Mesenchymal stem cell (in vitro differentiated cells and primary cell): ENCODE data around the gene ATP2B1. TPM values are rescaled to one million over a fixed set of nuclear protein-coding genes. Genes with fewer than 3 reads are reported as not detected.
"Not testable (repeated sequence)": the region's sequence is repeated elsewhere in the genome, so short reads cannot be mapped to it uniquely, and the experiment has no call there.

ENCODE experiments used
- DNase-seq: peaks from one replicate; pipeline ENCODE4 v3.0.0-alpha.2; 2013
- H2AFZ ChIP-seq: one replicate; pipeline ENCODE4 v1.6.1; 2013; ENCODE audit warnings: low read depth, mild to moderate bottlenecking, control low read depth, inconsistent platforms, low read length, moderate library complexity
- H2AK5ac ChIP-seq: 2 replicates; pipeline ENCODE4 v1.6.1; 2013; ENCODE audit warnings: low read length, moderate library complexity, mild to moderate bottlenecking, inconsistent platforms; ENCODE audit not compliant: severe bottlenecking
- H2BK120ac ChIP-seq: one replicate; pipeline ENCODE4 v1.6.1; 2013; ENCODE audit warnings: low read depth, mild to moderate bottlenecking, inconsistent platforms, low read length, moderate library complexity
- H2BK12ac ChIP-seq, 2 experiments: one replicate each; pipeline ENCODE4 v1.6.1; 2013; ENCODE audit warnings: inconsistent platforms in 2 of 2, low read length in 2 of 2, mild to moderate bottlenecking in 2 of 2, moderate library complexity in 2 of 2, control low read depth in 1 of 2
- H2BK15ac ChIP-seq: one replicate; pipeline ENCODE4 v1.6.1; 2013; ENCODE audit warnings: mild to moderate bottlenecking, low read depth, inconsistent platforms; ENCODE audit not compliant: poor library complexity, severe bottlenecking
- H2BK5ac ChIP-seq: 2 replicates; pipeline ENCODE4 v1.6.1; 2013; ENCODE audit warnings: low read depth, mild to moderate bottlenecking, low read length, control low read depth, inconsistent platforms; ENCODE audit not compliant: poor library complexity, severe bottlenecking
- H3K14ac ChIP-seq, 2 experiments: one replicate each; pipeline ENCODE4 v1.6.1; 2013; ENCODE audit warnings: inconsistent platforms in 2 of 2, low read length in 2 of 2, control low read depth in 1 of 2, mild to moderate bottlenecking in 1 of 2, moderate library complexity in 1 of 2
- H3K18ac ChIP-seq, 2 experiments: one replicate each; pipeline ENCODE4 v1.6.1; 2013; ENCODE audit warnings: inconsistent platforms in 2 of 2, low read length in 2 of 2, control low read depth in 1 of 2, low read depth in 1 of 2, mild to moderate bottlenecking in 1 of 2
- H3K23ac ChIP-seq, 2 experiments: one replicate each; pipeline ENCODE4 v1.6.1; 2013; ENCODE audit warnings: inconsistent platforms in 2 of 2, low read length in 2 of 2, mild to moderate bottlenecking in 2 of 2, moderate library complexity in 2 of 2, control low read depth in 1 of 2
- H3K27ac ChIP-seq: 2 replicates; pipeline ENCODE4 v1.5.1; 2013; ENCODE audit warnings: mild to moderate bottlenecking, moderate library complexity, low read length, control low read depth, inconsistent platforms; ENCODE audit not compliant: poor library complexity, severe bottlenecking
- H3K27me3 ChIP-seq, 2 experiments: 2 replicates each; pipeline versions ENCODE4 v1.6.1 to v1.7.0; 2013; ENCODE audit warnings: low read length in 2 of 2, mild to moderate bottlenecking in 2 of 2, moderate library complexity in 2 of 2, control low read depth in 1 of 2, inconsistent platforms in 1 of 2; ENCODE audit not compliant: control insufficient read depth in 1 of 2, insufficient read depth in 1 of 2
- H3K36me3 ChIP-seq, 2 experiments: 2 replicates each; pipeline versions ENCODE4 v1.6.1 to v1.7.0; 2013; ENCODE audit warnings: low read length in 2 of 2, control low read depth in 1 of 2, inconsistent platforms in 1 of 2, low read depth in 1 of 2, mild to moderate bottlenecking in 1 of 2; ENCODE audit not compliant: insufficient read depth in 2 of 2, control insufficient read depth in 1 of 2
- H3K4ac ChIP-seq, 2 experiments: one replicate each; pipeline ENCODE4 v1.6.1; 2013; ENCODE audit warnings: inconsistent platforms in 2 of 2, low read length in 2 of 2, mild to moderate bottlenecking in 2 of 2, moderate library complexity in 2 of 2, control low read depth in 1 of 2, low read depth in 1 of 2
- H3K4me1 ChIP-seq: 2 replicates; pipeline ENCODE4 v1.6.1; 2013; ENCODE audit warnings: low read depth, low read length, control low read depth; ENCODE audit not compliant: control insufficient read depth, insufficient read depth
- H3K4me2 ChIP-seq: 2 replicates; pipeline ENCODE4 v1.6.1; 2013; ENCODE audit warnings: low read length, mild to moderate bottlenecking, inconsistent platforms; ENCODE audit not compliant: poor library complexity, severe bottlenecking
- H3K4me3 ChIP-seq, 2 experiments: 2 replicates each; pipeline versions ENCODE4 v1.5.1 to v1.7.0; 2013; ENCODE audit warnings: low read length in 2 of 2, mild to moderate bottlenecking in 2 of 2, control low read depth in 1 of 2, low read depth in 1 of 2; ENCODE audit not compliant: insufficient read depth in 1 of 2
- H3K79me1 ChIP-seq: replicated peaks from 2 replicates; pipeline ENCODE4 v1.6.1; 2013; ENCODE audit warnings: mild to moderate bottlenecking, control low read depth, low read length, inconsistent platforms; ENCODE audit not compliant: poor library complexity, severe bottlenecking
- H3K9ac ChIP-seq: 2 replicates; pipeline ENCODE4 v1.7.0; 2013; ENCODE audit warnings: mild to moderate bottlenecking, low read length, moderate library complexity
- H3K9me3 ChIP-seq: 2 replicates; pipeline ENCODE4 v1.7.0; 2013; ENCODE audit warnings: mild to moderate bottlenecking, low read length; ENCODE audit not compliant: control insufficient read depth
- H4K8ac ChIP-seq: one replicate; pipeline ENCODE4 v1.6.1; 2013; ENCODE audit warnings: inconsistent platforms, mild to moderate bottlenecking, low read length, moderate library complexity
- H4K91ac ChIP-seq: one replicate; pipeline ENCODE4 v1.6.1; 2013; ENCODE audit warnings: mild to moderate bottlenecking, low read length, inconsistent platforms
- whole genome bisulfite sequencing: methylation state at CpG from one replicate; pipeline ENCODE4 v1.1.7; 2013; ENCODE audit warnings: mixed read lengths; 5-methylcytosine and 5-hydroxymethylcytosine counted together
- polyA plus RNA-seq, 2 experiments: library from polyadenylated mRNA; stranded (reverse); fragments of 200-250 nt; gene quantifications; one replicate each; pipeline ENCODE4 v1.2.3, GENCODE V29; 2013

The ATP2B1 gene
- 39.7 TPM for polyA plus RNA-seq (2013, experiment 1 of 2)
- polyA plus RNA-seq (2013, experiment 2 of 2), result 42.6 TPM

DNA sequence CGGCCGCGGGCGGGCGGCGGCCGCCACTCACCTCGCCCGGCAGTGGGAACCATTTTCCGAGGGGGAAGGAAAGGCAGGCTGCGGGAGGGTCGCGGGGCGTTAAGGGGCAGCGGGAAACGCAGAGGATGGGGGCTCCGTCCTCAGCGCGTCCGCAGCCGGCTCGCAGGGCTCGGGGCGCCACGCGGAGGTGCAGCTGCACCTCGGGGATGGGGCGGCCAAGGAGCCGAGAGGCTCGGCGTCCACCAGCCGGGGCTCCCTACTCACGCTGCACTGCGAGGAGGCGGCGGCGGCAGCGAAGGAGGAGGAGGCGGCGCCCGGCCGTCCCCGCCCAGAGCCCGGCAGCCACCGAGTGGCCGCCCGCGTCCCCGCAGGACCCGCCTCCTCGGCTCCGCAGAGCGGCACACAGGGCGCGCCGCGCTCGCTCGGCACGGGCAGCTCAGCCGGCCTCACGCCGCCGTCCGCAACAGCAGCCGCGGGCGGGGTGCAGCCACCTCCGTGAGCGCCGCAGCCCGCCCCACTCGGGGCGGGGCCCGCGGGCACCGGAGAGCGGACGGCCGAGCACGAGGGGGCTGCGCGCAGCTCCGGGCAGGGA lies at the start of gene ATP2B1:
TSS of gene ATP2B1 (minus strand) at position 274 of the 592 bp plus-strand sequence. CDS start 52,952 bp downstream, outside the sequence.
- WGBS, result 1% methylated on average over 27 of the region's 84 CpGs
- Histone ChIP-seq H3K9me3 (no peaks in the 10 kb centered on the region), H4K8ac (peak within 1 kb of the TSS; percentile 81), H2BK120ac (peak within 1 kb of the TSS; percentile 82), H3K4me1 (peaks cover 1% of the 10 kb centered on the region), H3K4ac (peak within 1 kb of the TSS; percentile 94), H4K91ac (peak within 1 kb of the TSS; percentile 75), H2AK5ac (no peak within 1 kb of the TSS), H3K79me1 (peaks cover 3% of the 10 kb centered on the region), H3K18ac (peak within 1 kb of the TSS; percentile 91 to 100), H3K27me3 (no peaks in the 10 kb centered on the region), H3K4me3 (peak within 1 kb of the TSS; percentile 91 to 96), H3K36me3 (peaks cover 0 to 3% of the 10 kb centered on the region in 2 experiments), H3K27ac (peak within 1 kb of the TSS; percentile 70), H2BK5ac (peak within 1 kb of the TSS; percentile 95), H2BK12ac (peak within 1 kb of the TSS; percentile 54 to 92), H2AFZ (peak within 1 kb of the TSS; percentile 99), H3K23ac (peak within 1 kb of the TSS; percentile 87 to 99), H3K4me2 (peak within 1 kb of the TSS; percentile 90), H2BK15ac (peak within 1 kb of the TSS; percentile 69), H3K14ac (peak within 1 kb of the TSS; percentile 74 to 98), H3K9ac (peak within 1 kb of the TSS; percentile 99)
- peak; percentile 88 for DNase-seq

DNA sequence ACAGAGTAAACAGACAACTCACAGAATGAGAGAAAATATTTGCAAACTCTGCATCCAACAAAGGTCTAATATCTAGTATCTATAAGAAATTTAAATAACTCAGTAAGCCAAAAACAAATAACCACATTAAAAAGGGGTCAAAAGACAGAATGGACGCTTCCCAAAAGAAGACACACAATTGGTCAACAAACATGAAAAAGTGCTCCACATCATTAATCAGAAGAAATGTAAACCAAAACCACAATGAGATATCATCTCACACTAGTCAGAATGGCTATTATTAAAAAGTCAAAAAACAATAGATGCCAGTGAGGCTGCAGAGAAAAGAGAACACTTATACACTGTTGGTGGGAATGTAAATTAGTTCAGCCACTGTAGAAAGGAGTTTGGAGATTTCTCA lies 49.3 kb upstream of the ATP2B1 start:
- peak; percentile 16 for DNase-seq
- H3K4me2 ChIP-seq, H2BK5ac ChIP-seq, H2BK120ac ChIP-seq, H3K23ac ChIP-seq, H2BK12ac ChIP-seq, H3K4ac ChIP-seq, H3K4me3 ChIP-seq, H3K9me3 ChIP-seq, H3K27me3 ChIP-seq, H2AK5ac ChIP-seq, H3K9ac ChIP-seq, H3K18ac ChIP-seq, H4K91ac ChIP-seq, H3K27ac ChIP-seq, H3K14ac ChIP-seq, H2AFZ ChIP-seq, H3K36me3 ChIP-seq, H2BK15ac ChIP-seq, H3K79me1 ChIP-seq, H3K4me1 ChIP-seq, H4K8ac ChIP-seq: not testable (repeated sequence)
- 85% methylated on average over 1 of the region's 1 CpG for WGBS

DNA sequence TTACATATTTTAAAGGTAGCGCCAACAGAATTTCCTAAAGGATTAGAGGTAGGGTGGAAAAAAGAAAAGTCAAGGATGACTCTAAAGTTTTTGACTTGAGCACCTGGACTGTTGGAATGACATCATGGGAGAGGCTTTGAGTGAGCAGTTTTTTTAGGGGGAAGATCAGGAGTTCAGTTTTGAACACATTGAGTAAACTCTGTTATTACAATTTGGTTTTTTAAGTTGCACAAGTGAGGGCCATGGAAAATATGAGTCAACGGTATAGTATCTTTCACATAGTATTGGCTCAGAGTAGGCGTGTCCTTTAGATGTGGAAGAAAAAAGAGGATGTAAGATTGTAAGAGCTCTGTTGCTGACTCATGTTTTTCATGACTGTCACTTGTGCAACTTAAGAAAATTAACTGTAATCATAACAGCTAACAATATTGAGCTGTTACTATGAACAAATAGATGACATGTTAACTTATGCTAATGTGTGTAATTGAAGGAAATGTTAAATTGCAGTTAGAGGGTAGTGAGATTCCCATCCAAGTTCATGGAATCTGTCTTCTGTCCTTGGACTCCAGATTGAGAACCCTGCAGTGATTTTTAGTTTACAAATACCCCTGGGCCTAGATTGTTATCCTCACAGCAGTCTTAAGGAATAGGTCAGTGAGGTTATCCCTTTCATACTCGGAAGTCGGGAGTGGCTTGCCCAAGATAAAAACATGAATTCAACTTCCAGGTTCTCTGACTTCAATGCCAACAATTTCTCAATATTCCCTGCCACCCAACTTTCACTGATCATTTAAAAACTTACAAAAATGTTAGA lies 48.2 kb upstream of the ATP2B1 start:
- no peaks in the 10 kb centered on the region for H3K36me3 ChIP-seq
- H2BK15ac ChIP-seq, result no peak overlapping the region
- no peak overlapping the region for H2BK120ac ChIP-seq
- H3K4me3 ChIP-seq, result no peak overlapping the region
- no peak overlapping the region for H2AK5ac ChIP-seq
- no peak overlapping the region for H3K4me2 ChIP-seq
- no peak overlapping the region for H4K8ac ChIP-seq
- peak; percentile 99 for DNase-seq
- H2BK5ac ChIP-seq, result no peak overlapping the region
- peak overlapping the region; percentile 88 for H3K9ac ChIP-seq
- no peaks in the 10 kb centered on the region for H3K79me1 ChIP-seq
- H3K4ac ChIP-seq, result no peak overlapping the region
- no peaks in the 10 kb centered on the region for H3K27me3 ChIP-seq
- no peaks in the 10 kb centered on the region for H3K9me3 ChIP-seq
- H4K91ac ChIP-seq, result no peak overlapping the region
- no peak overlapping the region for H2BK12ac ChIP-seq
- no peak overlapping the region for H3K18ac ChIP-seq
- no peak overlapping the region for H3K23ac ChIP-seq
- 30% methylated on average over 5 of the region's 5 CpGs for WGBS
- no peak overlapping the region for H2AFZ ChIP-seq
- H3K27ac ChIP-seq, result peak overlapping the region; percentile 46
- H3K4me1 ChIP-seq, result peaks cover 2% of the 10 kb centered on the region
- H3K14ac ChIP-seq, result no peak overlapping the region

DNA sequence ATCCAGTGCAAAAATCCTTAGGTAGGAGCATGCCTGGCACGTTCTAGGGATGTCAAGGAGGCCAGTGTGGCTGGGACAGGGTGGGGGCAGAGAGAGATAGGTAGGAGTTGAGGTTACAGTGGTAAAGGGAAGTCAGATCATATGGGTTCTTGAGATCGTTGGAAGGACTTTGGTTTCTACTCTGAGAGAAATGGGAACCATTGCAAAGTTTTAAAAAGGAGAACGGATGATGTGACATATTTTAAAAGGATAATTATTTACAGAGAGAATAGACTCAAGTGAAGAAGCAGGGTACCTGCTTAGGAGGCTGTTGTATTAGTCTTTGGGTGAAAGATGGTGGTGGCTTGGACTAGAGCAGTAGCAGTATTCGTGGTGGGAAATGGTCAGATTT lies 47.6 kb upstream of the ATP2B1 start:
- H3K4me3 ChIP-seq, result no peak overlapping the region
- peaks cover 2% of the 10 kb centered on the region for H3K4me1 ChIP-seq
- H3K23ac ChIP-seq, result no peak overlapping the region
- no peak overlapping the region for H3K14ac ChIP-seq
- H3K9me3 ChIP-seq, result no peaks in the 10 kb centered on the region
- H3K4me2 ChIP-seq, result no peak overlapping the region
- no peak overlapping the region for H2BK5ac ChIP-seq
- H2AFZ ChIP-seq, result no peak overlapping the region
- H3K27ac ChIP-seq, result no peak overlapping the region
- peak overlapping the region; percentile 72 for H3K9ac ChIP-seq
- peak overlapping the region in 1 of 2 experiments; percentile 85 for H3K4ac ChIP-seq
- H3K18ac ChIP-seq, result peak overlapping the region in 1 of 2 experiments; percentile 11
- no peaks in the 10 kb centered on the region for H3K27me3 ChIP-seq
- H4K8ac ChIP-seq, result no peak overlapping the region
- H2BK12ac ChIP-seq, result peak overlapping the region; percentile 71 to 99
- no peak overlapping the region for H2BK120ac ChIP-seq
- 88% methylated on average over 4 of the region's 4 CpGs for WGBS
- peak overlapping the region; percentile 40 for H2AK5ac ChIP-seq
- no peaks in the 10 kb centered on the region for H3K79me1 ChIP-seq
- H3K36me3 ChIP-seq, result no peaks in the 10 kb centered on the region
- no peak overlapping the region for H2BK15ac ChIP-seq
- no peak for DNase-seq
- H4K91ac ChIP-seq, result peak overlapping the region; percentile 70
